NB4 (cell line): ENCODE results near the gene NRXN3.

Experiments
- MYC ChIP-seq: IDR thresholded peaks from 2 replicates; pipeline ENCODE4 v1.6.1; 2011; ENCODE audit warnings: low read depth, low read length
- POLR2A ChIP-seq: IDR thresholded peaks from 2 replicates; pipeline ENCODE4 v1.6.1; 2011; ENCODE audit warnings: mild to moderate bottlenecking; ENCODE audit not compliant: insufficient read length; ENCODE audit errors: extremely low read depth
- TF ChIP-seq, protein P1 (sequence below): IDR thresholded peaks from one replicate; pipeline ENCODE4 v1.5.1; 2012; ENCODE audit warnings: low read depth, low read length

GRCh38 chr14:79196216-79196615 is 1026.0 kb downstream of the NRXN3 start:
- TF ChIP-seq MYC, result no peak
- TF ChIP-seq, protein P1, sequence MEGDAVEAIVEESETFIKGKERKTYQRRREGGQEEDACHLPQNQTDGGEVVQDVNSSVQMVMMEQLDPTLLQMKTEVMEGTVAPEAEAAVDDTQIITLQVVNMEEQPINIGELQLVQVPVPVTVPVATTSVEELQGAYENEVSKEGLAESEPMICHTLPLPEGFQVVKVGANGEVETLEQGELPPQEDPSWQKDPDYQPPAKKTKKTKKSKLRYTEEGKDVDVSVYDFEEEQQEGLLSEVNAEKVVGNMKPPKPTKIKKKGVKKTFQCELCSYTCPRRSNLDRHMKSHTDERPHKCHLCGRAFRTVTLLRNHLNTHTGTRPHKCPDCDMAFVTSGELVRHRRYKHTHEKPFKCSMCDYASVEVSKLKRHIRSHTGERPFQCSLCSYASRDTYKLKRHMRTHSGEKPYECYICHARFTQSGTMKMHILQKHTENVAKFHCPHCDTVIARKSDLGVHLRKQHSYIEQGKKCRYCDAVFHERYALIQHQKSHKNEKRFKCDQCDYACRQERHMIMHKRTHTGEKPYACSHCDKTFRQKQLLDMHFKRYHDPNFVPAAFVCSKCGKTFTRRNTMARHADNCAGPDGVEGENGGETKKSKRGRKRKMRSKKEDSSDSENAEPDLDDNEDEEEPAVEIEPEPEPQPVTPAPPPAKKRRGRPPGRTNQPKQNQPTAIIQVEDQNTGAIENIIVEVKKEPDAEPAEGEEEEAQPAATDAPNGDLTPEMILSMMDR, result no peak
- no peak for TF ChIP-seq POLR2A
